Mesendoderm (in vitro differentiated cells): ENCODE measurements around the gene TYW1.
"Not testable (repeated sequence)": the region's sequence is repeated elsewhere in the genome, so short reads cannot be mapped to it uniquely, and the experiment has no call there.

ENCODE experiments used
- DNase-seq: peaks from one replicate; pipeline ENCODE4 v3.0.0; 2013
- H2AK5ac ChIP-seq: 2 replicates; pipeline ENCODE4 v1.6.1; 2013; ENCODE audit warnings: low read length, inconsistent platforms
- H2BK120ac ChIP-seq: 2 replicates; pipeline ENCODE4 v1.6.1; 2013; ENCODE audit warnings: low read depth, mild to moderate bottlenecking, low read length, moderate library complexity, mixed read lengths
- H2BK15ac ChIP-seq: replicated peaks from 2 replicates; pipeline ENCODE4 v1.6.1; 2013; ENCODE audit warnings: low read depth, mild to moderate bottlenecking, moderate library complexity
- H2BK5ac ChIP-seq: 2 replicates; pipeline ENCODE4 v1.6.1; 2013; ENCODE audit warnings: low read length, inconsistent platforms
- H3K18ac ChIP-seq: 2 replicates; pipeline ENCODE4 v1.6.1; 2013; ENCODE audit warnings: mild to moderate bottlenecking, low read length, mixed read lengths
- H3K23ac ChIP-seq: one replicate; pipeline ENCODE4 v1.6.1; 2013; ENCODE audit warnings: low read length
- H3K27ac ChIP-seq: 2 replicates; pipeline ENCODE4 v1.5.1; 2013; ENCODE audit warnings: low read depth, mild to moderate bottlenecking, inconsistent platforms, low read length, moderate library complexity
- H3K27me3 ChIP-seq: 2 replicates; pipeline ENCODE4 v1.6.1; 2013; ENCODE audit warnings: low read length, control low read depth, mild to moderate bottlenecking, inconsistent platforms; ENCODE audit not compliant: insufficient read depth, poor library complexity
- H3K36me3 ChIP-seq: 2 replicates; pipeline ENCODE4 v1.6.1; 2013; ENCODE audit warnings: low read length, inconsistent platforms; ENCODE audit not compliant: control insufficient read depth, insufficient read depth
- H3K4ac ChIP-seq: one replicate; pipeline ENCODE4 v1.6.1; 2013; ENCODE audit warnings: low read depth, mild to moderate bottlenecking, low read length, moderate library complexity
- H3K4me1 ChIP-seq: 2 replicates; pipeline ENCODE4 v1.6.1; 2013; ENCODE audit warnings: low read depth, low read length, inconsistent platforms; ENCODE audit not compliant: control insufficient read depth
- H3K4me2 ChIP-seq: 2 replicates; pipeline ENCODE4 v1.6.1; 2013; ENCODE audit warnings: low read length
- H3K4me3 ChIP-seq: 2 replicates; pipeline ENCODE4 v1.5.1; 2013; ENCODE audit warnings: mild to moderate bottlenecking, low read length
- H3K56ac ChIP-seq: one replicate; pipeline ENCODE4 v1.6.1; 2013; ENCODE audit warnings: low read length
- H3K79me1 ChIP-seq: 2 replicates; pipeline ENCODE4 v1.6.1; 2013; ENCODE audit warnings: low read length, inconsistent platforms
- H3K79me2 ChIP-seq: 2 replicates; pipeline ENCODE4 v1.6.1; 2013; ENCODE audit warnings: mild to moderate bottlenecking, low read length; ENCODE audit not compliant: control insufficient read depth, insufficient read depth
- H3K9ac ChIP-seq: 2 replicates; pipeline ENCODE4 v1.6.1; 2013; ENCODE audit warnings: low read length, inconsistent platforms
- H4K5ac ChIP-seq: one replicate; pipeline ENCODE4 v1.6.1; 2013; ENCODE audit warnings: low read length
- H4K8ac ChIP-seq: one replicate; pipeline ENCODE4 v1.6.1; 2013; ENCODE audit warnings: low read depth, mild to moderate bottlenecking, control low read depth, low read length, moderate library complexity
- WGBS: extraction: QIAGEN DNeasy Blood & Tissue Kit; methylation state at CpG from one replicate; pipeline ENCODE4 v1.1.7; 2013; ENCODE audit warnings: low lambda C conversion rate, missing lambda C conversion rate; ENCODE audit not compliant: insufficient coverage; ENCODE audit errors: extremely low coverage; 5-methylcytosine and 5-hydroxymethylcytosine counted together

TYW1 gene

DNA sequence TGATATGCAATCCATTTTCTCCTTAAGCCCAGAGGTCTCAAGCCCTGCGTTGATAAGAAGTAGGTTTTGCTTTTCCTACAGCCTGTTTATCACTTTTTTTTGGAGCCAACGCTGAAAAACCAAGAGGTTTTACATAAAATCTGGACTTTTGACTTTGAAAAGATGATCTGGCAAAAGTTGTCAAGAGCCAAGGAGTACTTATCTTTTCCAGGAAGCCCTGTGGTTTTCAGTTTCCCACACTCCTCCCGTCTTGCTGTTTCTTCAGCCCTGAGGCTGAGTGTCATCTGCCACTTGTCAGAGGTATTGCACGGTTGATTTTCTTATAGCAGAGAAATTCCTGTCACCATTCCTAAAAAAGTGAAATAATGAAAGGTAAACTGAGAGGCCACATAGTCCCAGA, 108.7 kb downstream of the TYW1 start:
- Histone ChIP-seq H4K8ac (no peak overlapping the region), H3K56ac (no peak overlapping the region), H3K79me2 (no peaks in the 10 kb centered on the region), H3K4me3 (no peak overlapping the region), H3K4ac (no peak overlapping the region), H3K27ac (no peak overlapping the region), H3K36me3 (no peaks in the 10 kb centered on the region), H3K79me1 (no peaks in the 10 kb centered on the region), H3K9ac (no peak overlapping the region), H2BK120ac (no peak overlapping the region), H2AK5ac (no peak overlapping the region), H4K5ac (no peak overlapping the region), H3K27me3 (no peaks in the 10 kb centered on the region), H3K23ac (no peak overlapping the region), H2BK15ac (no peak overlapping the region), H3K4me2 (no peak overlapping the region), H3K18ac (no peak overlapping the region), H2BK5ac (no peak overlapping the region), H3K4me1 (no peaks in the 10 kb centered on the region)
- WGBS = no CpG with 5 or more reads among the region's 4 CpGs
- no peak for DNase-seq

DNA sequence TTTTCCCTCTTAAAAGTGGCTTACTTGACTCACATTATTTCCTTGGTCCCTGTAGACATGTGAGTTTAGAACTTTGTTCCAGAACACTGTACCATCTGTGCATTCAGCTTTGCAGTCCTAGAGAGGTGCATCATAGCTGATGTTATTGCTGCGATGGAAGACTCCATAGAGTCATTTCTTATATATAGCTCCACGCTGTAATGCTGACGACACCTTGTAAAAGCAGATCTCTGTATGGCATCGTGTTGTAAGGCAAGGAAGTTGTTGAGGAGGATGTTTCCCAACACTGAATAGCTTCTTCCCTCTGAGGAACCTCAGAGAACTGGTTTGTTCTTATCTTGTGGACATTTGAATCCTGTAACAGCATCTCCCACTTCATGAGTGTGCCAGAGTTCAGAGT, 109.6 kb downstream of the TYW1 start:
- H2BK15ac ChIP-seq, H3K4me3 ChIP-seq, H2AK5ac ChIP-seq, H3K4me1 ChIP-seq, H4K5ac ChIP-seq, H3K79me1 ChIP-seq, H3K36me3 ChIP-seq, H3K9ac ChIP-seq, H3K4me2 ChIP-seq, H3K79me2 ChIP-seq, H3K27me3 ChIP-seq, H3K56ac ChIP-seq, H3K27ac ChIP-seq, DNase-seq, H2BK120ac ChIP-seq, H3K23ac ChIP-seq, H3K4ac ChIP-seq, H3K18ac ChIP-seq, H4K8ac ChIP-seq, H2BK5ac ChIP-seq: not testable (repeated sequence)
- WGBS = no CpG with 5 or more reads among the region's 4 CpGs

DNA sequence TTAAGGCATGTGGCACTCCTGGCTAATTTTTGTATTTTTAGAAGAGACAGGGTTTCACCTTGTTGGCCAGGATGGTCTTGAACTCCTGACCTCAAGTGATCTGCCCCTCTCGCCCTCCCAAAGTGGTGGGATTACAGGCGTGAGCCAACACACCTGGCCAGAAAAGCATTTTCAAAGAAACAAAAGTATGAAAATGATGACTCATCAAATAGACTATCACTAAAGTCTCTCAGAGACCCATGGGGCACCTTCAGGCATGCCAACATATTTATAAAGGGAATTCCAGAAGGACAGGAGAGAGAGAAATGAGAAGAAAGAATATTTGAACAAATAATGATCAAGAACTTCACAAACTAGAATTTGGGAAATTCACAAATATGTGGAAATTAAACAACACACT, 114.7 kb downstream of the TYW1 start:
- not testable (repeated sequence) for H4K8ac ChIP-seq, H3K27ac ChIP-seq, H3K4me1 ChIP-seq, H3K79me1 ChIP-seq, H3K4me3 ChIP-seq, H3K23ac ChIP-seq, H3K36me3 ChIP-seq, H3K27me3 ChIP-seq, H2BK120ac ChIP-seq, H2AK5ac ChIP-seq, H3K56ac ChIP-seq, H3K4me2 ChIP-seq, H3K79me2 ChIP-seq, H3K18ac ChIP-seq, H2BK15ac ChIP-seq, H2BK5ac ChIP-seq, H3K9ac ChIP-seq, H4K5ac ChIP-seq, H3K4ac ChIP-seq, DNase-seq
- WGBS = no CpG with 5 or more reads among the region's 2 CpGs

DNA sequence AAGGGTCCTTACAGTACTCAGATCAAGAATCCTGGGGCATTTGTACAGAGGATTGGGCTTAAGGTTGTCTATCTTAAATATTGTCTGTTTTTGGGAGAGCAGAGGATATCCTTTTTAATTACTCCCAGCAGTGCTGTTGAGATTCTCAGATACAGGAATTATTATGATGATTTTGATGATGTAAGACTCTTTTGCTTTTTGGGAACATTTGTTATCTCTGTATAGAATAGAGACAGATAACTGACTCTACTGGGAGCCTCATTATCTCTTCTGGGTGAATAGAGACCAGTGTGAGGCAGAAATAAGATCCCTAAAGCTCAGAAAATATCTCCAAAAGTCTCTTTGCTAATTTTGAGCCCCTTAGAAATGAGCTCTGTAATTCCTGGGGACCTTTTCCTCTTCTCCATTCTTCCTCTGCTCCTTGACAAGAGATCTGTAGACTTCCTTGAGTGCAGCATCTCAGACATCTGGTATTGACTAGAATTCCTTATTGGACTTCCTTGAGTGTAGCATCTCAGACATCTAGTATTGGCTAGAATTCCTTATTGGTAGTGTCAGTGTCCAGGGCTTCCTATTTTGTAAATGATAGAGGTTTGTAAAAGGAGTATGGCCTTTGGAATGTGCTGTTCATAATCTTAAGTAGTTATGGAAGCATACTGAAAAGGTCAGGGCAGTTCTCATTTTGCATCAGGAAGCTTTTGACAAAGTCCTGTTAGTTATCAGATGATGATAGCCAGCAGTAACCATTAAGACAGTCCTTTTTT, 118.0 kb downstream of the TYW1 start:
- not testable (repeated sequence) for H2BK15ac ChIP-seq, H3K4me2 ChIP-seq, H3K79me2 ChIP-seq, H3K27ac ChIP-seq, H3K4me3 ChIP-seq, H2AK5ac ChIP-seq, H4K5ac ChIP-seq, H3K36me3 ChIP-seq, H3K23ac ChIP-seq, H2BK5ac ChIP-seq, H4K8ac ChIP-seq, H3K56ac ChIP-seq, H2BK120ac ChIP-seq, DNase-seq, H3K79me1 ChIP-seq, H3K9ac ChIP-seq, H3K27me3 ChIP-seq, H3K4me1 ChIP-seq, H3K4ac ChIP-seq, H3K18ac ChIP-seq

DNA sequence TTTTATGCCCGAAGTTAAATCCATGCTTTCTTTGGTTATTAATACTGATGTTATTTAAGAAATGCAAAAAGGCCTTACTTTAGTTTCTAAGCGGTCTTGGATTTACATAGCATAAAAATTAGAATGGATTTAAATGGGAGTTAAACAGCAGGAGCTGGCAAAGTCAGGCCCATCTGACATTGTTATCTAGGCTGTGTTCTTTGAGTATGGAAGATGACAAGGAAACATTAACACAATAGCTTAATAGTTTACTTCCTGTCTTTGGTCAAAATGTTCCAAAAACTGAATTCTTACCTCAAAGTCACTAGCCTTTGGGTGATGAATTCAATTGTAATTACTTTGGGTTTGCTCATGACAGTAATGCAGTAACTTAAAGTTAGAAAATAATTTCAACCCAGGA, 123.9 kb downstream of the TYW1 start:
- H2AK5ac ChIP-seq, H3K4me2 ChIP-seq, H3K4ac ChIP-seq, H3K27ac ChIP-seq, H4K8ac ChIP-seq, H4K5ac ChIP-seq, H3K79me2 ChIP-seq, H3K18ac ChIP-seq, H3K4me1 ChIP-seq, H2BK120ac ChIP-seq, H3K23ac ChIP-seq, H3K36me3 ChIP-seq, H3K27me3 ChIP-seq, H3K9ac ChIP-seq, H3K4me3 ChIP-seq, H2BK5ac ChIP-seq, DNase-seq, H2BK15ac ChIP-seq, H3K79me1 ChIP-seq, H3K56ac ChIP-seq: not testable (repeated sequence)
- no CpG with 5 or more reads among the region's 2 CpGs for WGBS

DNA sequence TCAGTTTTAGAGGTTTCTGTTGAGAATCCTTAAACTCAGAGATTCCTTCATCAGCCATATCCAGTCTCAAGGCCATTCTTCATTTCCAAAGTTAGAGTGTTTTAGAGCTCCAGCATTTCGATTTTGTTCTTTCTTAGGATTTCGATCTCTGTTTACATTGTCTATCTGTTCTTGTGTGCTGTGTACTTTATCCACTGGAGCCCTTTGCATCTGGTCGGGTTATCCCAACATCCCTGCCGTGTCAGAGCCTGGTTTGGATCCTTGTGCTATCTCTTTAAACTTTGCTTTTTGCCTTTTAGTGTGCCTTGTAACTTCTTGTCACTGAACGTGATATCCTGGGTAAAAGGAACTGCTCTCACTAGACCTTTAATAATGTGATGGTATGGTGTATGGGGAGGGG, 131.6 kb downstream of the TYW1 start:
- not testable (repeated sequence) for H4K8ac ChIP-seq, H3K27ac ChIP-seq, H3K4me1 ChIP-seq, H3K9ac ChIP-seq, H3K79me2 ChIP-seq, H3K27me3 ChIP-seq, DNase-seq, H3K18ac ChIP-seq, H2BK120ac ChIP-seq, H2BK15ac ChIP-seq, H3K36me3 ChIP-seq, H3K79me1 ChIP-seq, H4K5ac ChIP-seq, H3K23ac ChIP-seq, H3K4me2 ChIP-seq, H3K4me3 ChIP-seq, H2AK5ac ChIP-seq, H2BK5ac ChIP-seq, H3K4ac ChIP-seq, H3K56ac ChIP-seq
- no CpG with 5 or more reads among the region's 5 CpGs for WGBS
